A549 (cell line): ENCODE data around the gene TTN.

Source experiments
- ZC3H11A ChIP-seq: fragments of 450-650 bp; IDR thresholded peaks from 2 replicates; pipeline ENCODE4 v1.6.1; 2014; ENCODE audit warnings: antibody characterized with exemption, mild to moderate bottlenecking
- TF ChIP-seq, protein P1 (sequence below): fragments of >200 bp; sonication (Bioruptor Twin); formaldehyde crosslinking; IDR thresholded peaks from 3 replicates; pipeline ENCODE4 v1.5.1; 2016

DNA sequence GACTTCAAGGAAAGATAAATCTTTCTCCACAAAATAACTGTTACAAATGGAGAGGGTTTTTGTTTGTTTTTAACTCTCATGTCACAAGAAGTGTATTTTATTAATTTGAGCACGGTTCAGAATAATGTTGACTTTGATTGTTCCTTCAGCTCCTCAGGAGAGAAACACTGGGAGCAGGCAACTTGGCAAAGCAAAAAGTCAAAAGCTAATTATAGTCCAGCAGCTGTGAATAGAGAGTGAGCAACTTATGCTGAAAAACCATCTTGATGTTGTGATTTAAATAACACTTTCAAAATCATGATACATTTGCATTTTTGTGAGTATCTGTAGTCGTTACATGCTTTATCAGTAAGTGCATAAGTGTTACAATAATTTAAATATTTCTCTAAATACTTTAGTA lies 37.5 kb upstream of the TTN start:
- TF ChIP-seq, protein P1, sequence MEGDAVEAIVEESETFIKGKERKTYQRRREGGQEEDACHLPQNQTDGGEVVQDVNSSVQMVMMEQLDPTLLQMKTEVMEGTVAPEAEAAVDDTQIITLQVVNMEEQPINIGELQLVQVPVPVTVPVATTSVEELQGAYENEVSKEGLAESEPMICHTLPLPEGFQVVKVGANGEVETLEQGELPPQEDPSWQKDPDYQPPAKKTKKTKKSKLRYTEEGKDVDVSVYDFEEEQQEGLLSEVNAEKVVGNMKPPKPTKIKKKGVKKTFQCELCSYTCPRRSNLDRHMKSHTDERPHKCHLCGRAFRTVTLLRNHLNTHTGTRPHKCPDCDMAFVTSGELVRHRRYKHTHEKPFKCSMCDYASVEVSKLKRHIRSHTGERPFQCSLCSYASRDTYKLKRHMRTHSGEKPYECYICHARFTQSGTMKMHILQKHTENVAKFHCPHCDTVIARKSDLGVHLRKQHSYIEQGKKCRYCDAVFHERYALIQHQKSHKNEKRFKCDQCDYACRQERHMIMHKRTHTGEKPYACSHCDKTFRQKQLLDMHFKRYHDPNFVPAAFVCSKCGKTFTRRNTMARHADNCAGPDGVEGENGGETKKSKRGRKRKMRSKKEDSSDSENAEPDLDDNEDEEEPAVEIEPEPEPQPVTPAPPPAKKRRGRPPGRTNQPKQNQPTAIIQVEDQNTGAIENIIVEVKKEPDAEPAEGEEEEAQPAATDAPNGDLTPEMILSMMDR, result no peak
- no peak for TF ChIP-seq ZC3H11A
